Measurements from ENCODE around the gene GPC5. TPM values are rescaled to one million over a fixed set of nuclear protein-coding genes. Genes with fewer than 3 reads are reported as not detected.

Gene GPC5
- total RNA-seq, 1 experiment from 2014 or later, result 0.15 TPM

DNA sequence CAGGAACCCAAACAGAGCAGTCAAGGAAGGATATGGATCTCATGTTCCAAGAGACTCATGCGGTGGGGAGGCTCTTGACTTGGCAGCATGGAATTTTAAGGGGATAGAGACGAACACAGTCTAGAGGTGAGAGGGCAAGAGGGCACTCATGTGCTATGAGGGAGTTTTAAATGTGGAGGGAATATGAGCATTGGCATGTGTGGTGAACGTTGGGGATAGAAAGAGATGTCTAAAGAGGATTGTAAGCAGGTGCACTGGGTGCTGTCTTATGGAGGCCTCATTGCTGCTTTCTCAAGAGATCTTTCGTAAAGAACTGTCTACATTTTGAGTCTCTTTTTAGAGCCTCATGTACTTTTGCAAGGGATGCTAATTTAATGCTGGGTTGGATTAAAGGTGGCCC is 1227.9 kb downstream of the GPC5 start:
- Histone ChIP-seq H3K14ac (ENCODE audit: insufficient read depth, low read length) (no peak overlapping the region), H2BK20ac (ENCODE audit: low read depth, low read length, poor library complexity, severe bottlenecking) (no peak overlapping the region), H4K20me1 (ENCODE audit: control insufficient read depth, insufficient read depth, insufficient read length) (no peaks in the 10 kb centered on the region), H3K56ac (ENCODE audit: insufficient read length, low read depth, low read length) (no peak overlapping the region), H4K91ac (ENCODE audit: insufficient read length, low read depth, low read length) (no peak overlapping the region), H3K9me3 (ENCODE audit: control insufficient read depth, low read depth, low read length) (no peaks in the 10 kb centered on the region), H3K79me2 (ENCODE audit: insufficient read depth, low read length) (no peaks in the 10 kb centered on the region), H3K27ac (ENCODE audit: insufficient read length, low read depth, low read length) (no peak overlapping the region), H3T11ph (ENCODE audit: low read length) (no peak overlapping the region), H3K27me3 (ENCODE audit: insufficient read depth, low read length) (no peaks in the 10 kb centered on the region), H3K79me1 (ENCODE audit: insufficient read depth, low read depth, low read length, poor library complexity, severe bottlenecking) (no peaks in the 10 kb centered on the region), H3K4me2 (ENCODE audit: insufficient read depth, insufficient read length, low read length) (no peak overlapping the region), H4K5ac (ENCODE audit: insufficient read length, low read depth, low read length) (no peak overlapping the region), H2BK12ac (ENCODE audit: insufficient read length, low read depth, low read length) (no peak overlapping the region), H2BK5ac (ENCODE audit: insufficient read length, low read length) (no peak overlapping the region), H3K4me1 (ENCODE audit: insufficient read depth, low read length) (no peaks in the 10 kb centered on the region), H2BK15ac (ENCODE audit: low read depth, low read length) (no peak overlapping the region), H2AK5ac (ENCODE audit: insufficient read length, low read length) (no peak overlapping the region), H2BK120ac (ENCODE audit: low read depth, low read length, poor library complexity, severe bottlenecking) (no peak overlapping the region), H4K8ac (replicated peaks; ENCODE audit: insufficient read length, low read depth, low read length) (no peak overlapping the region), H2AFZ (ENCODE audit: low read length) (no peak overlapping the region), H3K4ac (ENCODE audit: low read depth, low read length) (no peak overlapping the region), H3K23ac (ENCODE audit: insufficient read length, low read depth, low read length) (no peak overlapping the region), H3K9ac (ENCODE audit: extremely low read depth, insufficient read length, low read length) (no peak overlapping the region), H3K18ac (ENCODE audit: insufficient read length, low read depth, low read length) (no peak overlapping the region), H3K23me2 (ENCODE audit: insufficient read length, low read depth, low read length, poor library complexity, severe bottlenecking) (no peaks in the 10 kb centered on the region)
- Mint-ChIP-seq H3K36me3 (ENCODE audit: insufficient read depth in 1 of 3, low read depth in 3 of 3) (no peaks in the 10 kb centered on the region), H3K27me3 (ENCODE audit: low read depth) (no peaks in the 10 kb centered on the region), H3K27ac (no peak overlapping the region), H3K4me1 (no peaks in the 10 kb centered on the region), H3K9me3 (no peaks in the 10 kb centered on the region), H3K4me3 (no peak overlapping the region)
- no peak for DNase-seq
- TF ChIP-seq, protein P1, sequence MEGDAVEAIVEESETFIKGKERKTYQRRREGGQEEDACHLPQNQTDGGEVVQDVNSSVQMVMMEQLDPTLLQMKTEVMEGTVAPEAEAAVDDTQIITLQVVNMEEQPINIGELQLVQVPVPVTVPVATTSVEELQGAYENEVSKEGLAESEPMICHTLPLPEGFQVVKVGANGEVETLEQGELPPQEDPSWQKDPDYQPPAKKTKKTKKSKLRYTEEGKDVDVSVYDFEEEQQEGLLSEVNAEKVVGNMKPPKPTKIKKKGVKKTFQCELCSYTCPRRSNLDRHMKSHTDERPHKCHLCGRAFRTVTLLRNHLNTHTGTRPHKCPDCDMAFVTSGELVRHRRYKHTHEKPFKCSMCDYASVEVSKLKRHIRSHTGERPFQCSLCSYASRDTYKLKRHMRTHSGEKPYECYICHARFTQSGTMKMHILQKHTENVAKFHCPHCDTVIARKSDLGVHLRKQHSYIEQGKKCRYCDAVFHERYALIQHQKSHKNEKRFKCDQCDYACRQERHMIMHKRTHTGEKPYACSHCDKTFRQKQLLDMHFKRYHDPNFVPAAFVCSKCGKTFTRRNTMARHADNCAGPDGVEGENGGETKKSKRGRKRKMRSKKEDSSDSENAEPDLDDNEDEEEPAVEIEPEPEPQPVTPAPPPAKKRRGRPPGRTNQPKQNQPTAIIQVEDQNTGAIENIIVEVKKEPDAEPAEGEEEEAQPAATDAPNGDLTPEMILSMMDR (conservative IDR thresholded peaks at IDR 0.05), result no peak
- WGBS (ENCODE audit: extremely low coverage, insufficient read length, low lambda C conversion rate), result no CpG with 5 or more reads among the region's 4 CpGs

Data from H9 (cell line).